Measurements from ENCODE around the gene DNTT. TPM values are rescaled to one million over a fixed set of nuclear protein-coding genes. Genes with fewer than 3 reads are reported as not detected.

DNTT gene
- total and polyA plus RNA-seq, 2 experiments from 2014 or later = not detected

DNA sequence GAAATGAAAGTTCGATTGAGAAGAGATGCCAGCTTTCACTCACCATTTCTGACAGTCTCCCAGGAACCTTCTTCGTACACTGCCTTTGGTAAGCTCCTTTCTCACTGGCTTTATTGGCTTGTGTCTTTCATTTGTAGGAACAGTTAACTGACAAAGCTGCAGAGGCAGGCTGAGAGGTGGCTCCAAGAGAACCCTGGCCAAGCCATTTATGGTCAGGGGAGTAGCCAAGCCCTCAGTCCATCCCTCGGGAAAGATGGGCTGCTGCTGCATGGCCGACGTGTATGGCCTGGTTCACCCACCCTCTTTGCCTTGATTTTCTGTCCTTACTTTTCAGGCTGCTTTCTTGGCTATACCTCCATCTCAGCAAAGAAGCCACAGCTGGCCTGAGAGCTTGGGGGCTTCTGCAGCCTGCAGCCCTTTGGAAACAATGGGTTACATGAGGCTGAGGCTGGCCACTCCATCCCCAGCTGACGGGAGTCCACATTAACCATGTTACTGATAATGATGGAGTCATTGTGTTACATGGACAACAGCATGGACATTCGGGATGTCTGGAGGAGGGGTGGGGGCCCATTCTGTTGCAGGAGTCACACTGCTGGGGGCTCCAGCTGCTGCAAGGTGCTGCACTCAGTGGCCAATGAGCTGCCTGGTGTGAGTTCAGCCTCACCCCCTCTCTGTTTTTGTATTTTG is 54.8 kb downstream of the DNTT start, which contains the start of gene OPALIN (continued):
- no peak for TF ChIP-seq ZNF462 (CRISPR knock-in tag; IDR thresholded peaks at IDR 0.05)

GRCh38 chr10:96359616-96360015 is 55.4 kb downstream of the DNTT start:
- Histone ChIP-seq H3K9me2 (ENCODE audit: insufficient read depth) (peaks cover 3% of the 10 kb centered on the region; the same call in 1 of the 2 replicates), H3K4me2 (no peak overlapping the region), H3K36me3 (ENCODE audit: insufficient read depth) (no peaks in the 10 kb centered on the region), H3F3A (replicated peaks; ENCODE audit: low read depth) (no peaks in the 10 kb centered on the region), H2AFZ (no peak overlapping the region), H3K4me1 (ENCODE audit: insufficient read depth) (no peaks in the 10 kb centered on the region), H3K79me2 (replicated peaks; ENCODE audit: insufficient read depth) (no peaks in the 10 kb centered on the region), H4K20me1 (replicated peaks; ENCODE audit: insufficient read depth) (no peaks in the 10 kb centered on the region), H3K27ac (ENCODE audit: low read depth) (no peak overlapping the region), H3K27me3 (ENCODE audit: insufficient read depth) (no peaks in the 10 kb centered on the region), H3K4me3 (no peak overlapping the region)
- no peak overlapping the region for H3K4me3 Mint-ChIP-seq
- H3K36me3 Mint-ChIP-seq (ENCODE audit: low read depth) = no peaks in the 10 kb centered on the region
- TF ChIP-seq JUNB (IDR thresholded peaks at IDR 0.05; ENCODE audit: unreplicated experiment) = no peak
- no peak for TF ChIP-seq ZNF331 (CRISPR knock-in tag; IDR thresholded peaks at IDR 0.05; ENCODE audit: low read depth)
- no peak for TF ChIP-seq EZH2 (IDR thresholded peaks at IDR 0.05; ENCODE audit: low read depth, unreplicated experiment)
- TF ChIP-seq, protein P1, sequence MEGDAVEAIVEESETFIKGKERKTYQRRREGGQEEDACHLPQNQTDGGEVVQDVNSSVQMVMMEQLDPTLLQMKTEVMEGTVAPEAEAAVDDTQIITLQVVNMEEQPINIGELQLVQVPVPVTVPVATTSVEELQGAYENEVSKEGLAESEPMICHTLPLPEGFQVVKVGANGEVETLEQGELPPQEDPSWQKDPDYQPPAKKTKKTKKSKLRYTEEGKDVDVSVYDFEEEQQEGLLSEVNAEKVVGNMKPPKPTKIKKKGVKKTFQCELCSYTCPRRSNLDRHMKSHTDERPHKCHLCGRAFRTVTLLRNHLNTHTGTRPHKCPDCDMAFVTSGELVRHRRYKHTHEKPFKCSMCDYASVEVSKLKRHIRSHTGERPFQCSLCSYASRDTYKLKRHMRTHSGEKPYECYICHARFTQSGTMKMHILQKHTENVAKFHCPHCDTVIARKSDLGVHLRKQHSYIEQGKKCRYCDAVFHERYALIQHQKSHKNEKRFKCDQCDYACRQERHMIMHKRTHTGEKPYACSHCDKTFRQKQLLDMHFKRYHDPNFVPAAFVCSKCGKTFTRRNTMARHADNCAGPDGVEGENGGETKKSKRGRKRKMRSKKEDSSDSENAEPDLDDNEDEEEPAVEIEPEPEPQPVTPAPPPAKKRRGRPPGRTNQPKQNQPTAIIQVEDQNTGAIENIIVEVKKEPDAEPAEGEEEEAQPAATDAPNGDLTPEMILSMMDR (conservative IDR thresholded peaks at IDR 0.05; ENCODE audit: low read depth in 2 of 2) = no peak
- TF ChIP-seq POLR2AphosphoS5 (IDR thresholded peaks at IDR 0.05; ENCODE audit: low read depth) = no peak
- TF ChIP-seq, protein P2, sequence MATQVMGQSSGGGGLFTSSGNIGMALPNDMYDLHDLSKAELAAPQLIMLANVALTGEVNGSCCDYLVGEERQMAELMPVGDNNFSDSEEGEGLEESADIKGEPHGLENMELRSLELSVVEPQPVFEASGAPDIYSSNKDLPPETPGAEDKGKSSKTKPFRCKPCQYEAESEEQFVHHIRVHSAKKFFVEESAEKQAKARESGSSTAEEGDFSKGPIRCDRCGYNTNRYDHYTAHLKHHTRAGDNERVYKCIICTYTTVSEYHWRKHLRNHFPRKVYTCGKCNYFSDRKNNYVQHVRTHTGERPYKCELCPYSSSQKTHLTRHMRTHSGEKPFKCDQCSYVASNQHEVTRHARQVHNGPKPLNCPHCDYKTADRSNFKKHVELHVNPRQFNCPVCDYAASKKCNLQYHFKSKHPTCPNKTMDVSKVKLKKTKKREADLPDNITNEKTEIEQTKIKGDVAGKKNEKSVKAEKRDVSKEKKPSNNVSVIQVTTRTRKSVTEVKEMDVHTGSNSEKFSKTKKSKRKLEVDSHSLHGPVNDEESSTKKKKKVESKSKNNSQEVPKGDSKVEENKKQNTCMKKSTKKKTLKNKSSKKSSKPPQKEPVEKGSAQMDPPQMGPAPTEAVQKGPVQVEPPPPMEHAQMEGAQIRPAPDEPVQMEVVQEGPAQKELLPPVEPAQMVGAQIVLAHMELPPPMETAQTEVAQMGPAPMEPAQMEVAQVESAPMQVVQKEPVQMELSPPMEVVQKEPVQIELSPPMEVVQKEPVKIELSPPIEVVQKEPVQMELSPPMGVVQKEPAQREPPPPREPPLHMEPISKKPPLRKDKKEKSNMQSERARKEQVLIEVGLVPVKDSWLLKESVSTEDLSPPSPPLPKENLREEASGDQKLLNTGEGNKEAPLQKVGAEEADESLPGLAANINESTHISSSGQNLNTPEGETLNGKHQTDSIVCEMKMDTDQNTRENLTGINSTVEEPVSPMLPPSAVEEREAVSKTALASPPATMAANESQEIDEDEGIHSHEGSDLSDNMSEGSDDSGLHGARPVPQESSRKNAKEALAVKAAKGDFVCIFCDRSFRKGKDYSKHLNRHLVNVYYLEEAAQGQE (IDR thresholded peaks at IDR 0.05; ENCODE audit: unreplicated experiment) = no peak
- no peak for TF ChIP-seq NANOG (IDR thresholded peaks at IDR 0.05; ENCODE audit: borderline replicate concordance)
- TF ChIP-seq STAT1 (IDR thresholded peaks at IDR 0.05; ENCODE audit: unreplicated experiment) = no peak
- TF ChIP-seq EZH2phosphoT487 (IDR thresholded peaks at IDR 0.05; ENCODE audit: unreplicated experiment) = no peak
- ATAC-seq (no peak), DNase-seq (ENCODE audit: low spot score) (no peak)
- H3K27me3 Mint-ChIP-seq (ENCODE audit: insufficient read depth, low read depth, poor library complexity) = peaks cover 8% of the 10 kb centered on the region
- no peak overlapping the region for H3K27ac Mint-ChIP-seq
- H3K4me1 Mint-ChIP-seq = peaks cover 5% of the 10 kb centered on the region; the same call in 2 of the 3 replicates
- no peaks in the 10 kb centered on the region for H3K9me3 Mint-ChIP-seq

Measured in GM23338 (cell line).